Fibroblast of mammary gland (primary cell): ENCODE measurements around the gene SLC22A2.

Experiments
- DNase-seq: peaks from one replicate; pipeline ENCODE4 v3.0.0-alpha.2; 2010; ENCODE audit warnings: low read depth
- H3K4me3 ChIP-seq: 2 replicates; pipeline ENCODE4 v1.5.1; 2011; ENCODE audit warnings: low read depth, mild to moderate bottlenecking, low read length, moderate library complexity; ENCODE audit not compliant: control insufficient read depth
- TF ChIP-seq, protein P1 (sequence below): conservative IDR thresholded peaks from 2 replicates; pipeline ENCODE4 v1.5.1; 2011; ENCODE audit warnings: low read depth, low read length, inconsistent platforms; ENCODE audit not compliant: control insufficient read depth, insufficient read depth

Gene SLC22A2

DNA sequence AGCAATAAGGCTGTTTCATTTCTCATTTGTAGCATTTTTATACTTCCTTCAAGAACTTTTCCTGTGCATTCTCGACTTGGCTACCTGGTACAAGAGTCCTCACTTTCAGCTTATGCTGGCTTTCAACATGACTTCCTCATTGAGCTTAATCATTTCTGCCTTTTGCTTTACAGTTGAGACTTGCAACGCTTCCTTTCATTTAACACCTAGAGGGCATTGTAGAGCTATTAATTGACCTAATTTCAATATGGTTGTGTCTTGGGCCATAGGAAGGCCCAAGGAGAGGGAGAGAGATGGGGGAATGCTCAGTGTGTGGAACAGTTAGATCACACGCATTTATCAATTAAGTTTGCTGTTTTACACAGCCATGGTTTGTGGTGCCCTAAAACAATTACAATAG, 37.2 kb downstream of the SLC22A2 start:
- TF ChIP-seq, protein P1, sequence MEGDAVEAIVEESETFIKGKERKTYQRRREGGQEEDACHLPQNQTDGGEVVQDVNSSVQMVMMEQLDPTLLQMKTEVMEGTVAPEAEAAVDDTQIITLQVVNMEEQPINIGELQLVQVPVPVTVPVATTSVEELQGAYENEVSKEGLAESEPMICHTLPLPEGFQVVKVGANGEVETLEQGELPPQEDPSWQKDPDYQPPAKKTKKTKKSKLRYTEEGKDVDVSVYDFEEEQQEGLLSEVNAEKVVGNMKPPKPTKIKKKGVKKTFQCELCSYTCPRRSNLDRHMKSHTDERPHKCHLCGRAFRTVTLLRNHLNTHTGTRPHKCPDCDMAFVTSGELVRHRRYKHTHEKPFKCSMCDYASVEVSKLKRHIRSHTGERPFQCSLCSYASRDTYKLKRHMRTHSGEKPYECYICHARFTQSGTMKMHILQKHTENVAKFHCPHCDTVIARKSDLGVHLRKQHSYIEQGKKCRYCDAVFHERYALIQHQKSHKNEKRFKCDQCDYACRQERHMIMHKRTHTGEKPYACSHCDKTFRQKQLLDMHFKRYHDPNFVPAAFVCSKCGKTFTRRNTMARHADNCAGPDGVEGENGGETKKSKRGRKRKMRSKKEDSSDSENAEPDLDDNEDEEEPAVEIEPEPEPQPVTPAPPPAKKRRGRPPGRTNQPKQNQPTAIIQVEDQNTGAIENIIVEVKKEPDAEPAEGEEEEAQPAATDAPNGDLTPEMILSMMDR, result no peak
- peak; percentile 9 for DNase-seq
- H3K4me3 ChIP-seq, result no peak overlapping the region

DNA sequence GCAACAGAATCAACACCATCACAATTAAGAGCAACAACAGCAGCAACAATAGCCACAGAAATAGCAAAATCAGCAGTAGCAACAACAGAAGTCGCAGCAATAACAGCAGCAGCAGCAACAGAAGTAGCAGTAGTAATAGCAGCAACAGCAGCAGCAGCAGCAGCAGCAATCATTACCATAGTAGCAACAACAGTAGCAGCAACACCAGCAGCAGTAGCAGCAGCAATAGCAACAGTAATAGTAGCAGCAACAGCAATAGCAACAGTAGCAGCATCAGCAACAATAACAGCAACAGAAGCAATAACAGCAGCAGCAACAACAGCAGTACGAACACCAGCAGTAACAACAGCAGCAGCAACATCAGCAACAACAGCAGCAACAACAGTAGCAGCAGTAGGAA, 39.8 kb downstream of the SLC22A2 start:
- DNase-seq, result no peak
- no peak overlapping the region for H3K4me3 ChIP-seq
- TF ChIP-seq, protein P1, result no peak

DNA sequence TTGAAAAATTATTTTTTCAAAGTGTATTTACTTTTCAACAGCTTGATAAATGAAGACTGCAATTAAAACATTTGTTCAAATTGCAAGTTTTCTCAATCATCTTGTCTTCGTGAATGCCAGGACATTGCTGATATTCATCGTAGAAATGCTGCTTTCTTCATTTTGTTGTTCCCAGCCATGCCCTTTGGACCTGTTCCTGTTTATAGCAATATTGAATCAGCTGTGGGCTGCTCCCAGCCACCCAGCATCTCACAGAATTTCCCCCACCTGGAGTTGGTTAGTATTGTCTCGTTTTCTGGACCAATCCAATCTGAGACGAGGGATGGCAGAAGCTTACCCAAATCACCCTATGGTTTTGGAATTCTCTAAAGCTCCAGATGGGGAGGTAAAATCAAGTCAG, 40.8 kb downstream of the SLC22A2 start:
- H3K4me3 ChIP-seq, result no peak overlapping the region
- TF ChIP-seq, protein P1, result no peak
- DNase-seq, result no peak

DNA sequence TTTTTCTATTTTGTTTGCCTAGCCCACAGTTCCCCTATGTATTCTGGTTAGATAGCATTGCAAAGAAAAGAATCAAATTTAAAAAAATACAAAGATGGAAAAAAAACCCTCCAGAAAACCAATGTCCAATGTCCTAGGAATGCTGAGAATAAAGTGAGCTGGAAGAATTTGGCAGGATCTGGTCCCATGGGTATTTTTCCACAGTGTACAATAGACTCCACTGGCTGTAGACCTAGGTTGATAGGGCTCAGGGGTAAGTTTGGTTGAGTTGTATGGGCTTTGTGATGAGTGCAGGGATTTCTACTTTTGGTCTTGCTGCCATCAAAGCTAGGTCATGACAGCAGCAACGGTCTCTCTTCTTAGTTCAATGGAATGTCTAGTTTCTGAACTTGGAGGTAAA, 41.5 kb downstream of the SLC22A2 start:
- peak; percentile 38 for DNase-seq
- no peak overlapping the region for H3K4me3 ChIP-seq
- TF ChIP-seq, protein P1, result no peak

DNA sequence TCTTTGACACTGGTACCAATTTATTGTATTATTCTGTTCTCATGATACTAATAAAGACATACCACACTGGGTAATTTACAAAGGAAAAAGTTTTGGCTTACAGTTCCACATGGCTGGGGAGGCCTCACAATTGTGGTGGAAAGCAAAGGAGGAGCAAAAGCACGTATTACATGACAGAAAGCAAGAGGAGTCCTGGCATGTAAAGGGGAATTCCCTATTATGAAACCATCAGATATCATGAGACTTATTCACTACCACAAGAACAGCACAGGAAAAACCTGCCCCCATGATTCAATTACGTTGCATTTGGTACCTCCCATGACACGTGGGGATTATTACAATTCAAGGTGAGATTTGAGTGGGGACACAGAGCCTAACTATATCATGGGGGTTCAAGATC, 43.4 kb downstream of the SLC22A2 start:
- TF ChIP-seq, protein P1, result no peak
- H3K4me3 ChIP-seq, result no peak overlapping the region
- DNase-seq, result no peak

DNA sequence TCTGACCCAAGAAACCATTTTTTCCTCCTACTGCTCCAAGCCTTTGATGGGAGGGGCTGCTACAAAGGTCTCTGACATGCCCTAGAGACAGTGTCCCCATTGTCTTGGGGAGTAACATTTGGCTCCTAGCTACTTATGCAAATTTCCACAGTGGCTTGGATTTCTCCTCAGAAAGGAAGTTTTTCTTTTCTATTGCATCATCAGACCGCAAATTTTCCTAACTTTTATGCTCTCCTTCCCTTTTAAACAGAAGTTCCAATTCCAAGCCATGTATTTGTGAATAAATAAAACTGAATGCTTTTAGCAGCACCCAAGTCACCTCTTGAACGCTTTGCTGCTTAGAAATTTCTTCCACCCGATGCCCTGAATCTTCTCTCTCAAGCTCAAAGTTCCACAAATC, 51.0 kb downstream of the SLC22A2 start:
- no peak for DNase-seq
- TF ChIP-seq, protein P1, result no peak
- no peak overlapping the region for H3K4me3 ChIP-seq

DNA sequence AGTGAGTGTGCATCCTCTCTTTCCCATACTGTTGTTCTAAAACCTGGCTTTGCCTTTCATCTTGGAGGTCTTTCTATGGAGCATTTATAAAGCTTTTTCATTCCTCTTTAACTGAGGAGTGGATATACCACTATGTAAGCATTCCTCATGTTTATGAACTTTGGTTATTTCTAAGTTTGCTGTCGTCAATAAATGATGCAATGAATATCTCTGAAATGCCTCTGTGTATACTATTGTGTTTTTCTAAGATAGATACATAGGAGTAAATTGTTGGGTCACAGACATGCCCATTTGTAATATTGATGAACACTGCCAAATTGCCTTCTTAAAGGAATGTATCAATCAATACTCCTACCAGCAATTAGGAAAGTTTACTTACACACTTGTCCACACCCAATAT, 53.9 kb downstream of the SLC22A2 start:
- no peak for DNase-seq
- no peak overlapping the region for H3K4me3 ChIP-seq
- TF ChIP-seq, protein P1, result no peak
